BLaER1 treated with 17β-estradiol and CSF1 and Interleukin-3, amounts not matched to agents 10 nM and 100 nM (cell line): ENCODE measurements around the gene ZC3H7A.
A peak's percentile ranks its signal among the peaks of the same experiment; 100 is the strongest.
"Not testable (repeated sequence)": the region's sequence is repeated elsewhere in the genome, so short reads cannot be mapped to it uniquely, and the experiment has no call there.

Experiments used
- H3K27ac ChIP-seq, 11 experiments: shearing (Covaris generic); formaldehyde crosslinking; 2 replicates each; pipeline ENCODE4 v1.8.1; 2022
- H3K27me3 ChIP-seq, 11 experiments: shearing (Covaris generic); formaldehyde crosslinking; 2 replicates each; pipeline ENCODE4 v1.8.1; 2022
- H3K36me3 ChIP-seq, 11 experiments: shearing (Covaris generic); formaldehyde crosslinking; 2 replicates each; pipeline ENCODE4 v1.8.1; 2022
- H3K4me1 ChIP-seq, 10 experiments: shearing (Covaris generic); formaldehyde crosslinking; 2 replicates each; pipeline ENCODE4 v1.8.1; 2022
- H3K4me2 ChIP-seq, 11 experiments: shearing (Covaris generic); formaldehyde crosslinking; 2 replicates each; pipeline ENCODE4 v1.8.1; 2022
- H3K4me3 ChIP-seq, 10 experiments: shearing (Covaris generic); formaldehyde crosslinking; 2 replicates each; pipeline ENCODE4 v1.8.1; 2022
- H3K9ac ChIP-seq, 11 experiments: shearing (Covaris generic); formaldehyde crosslinking; 2 replicates each; pipeline ENCODE4 v1.8.1; 2022
- H3K9me3 ChIP-seq, 11 experiments: shearing (Covaris generic); formaldehyde crosslinking; replicated peaks in 1 of 11; 2 replicates each; pipeline ENCODE4 v1.8.1; 2022
- H4K20me1 ChIP-seq, 11 experiments: shearing (Covaris generic); formaldehyde crosslinking; 2 replicates each; pipeline ENCODE4 v1.8.1; 2022
- Cebpa-rat ChIP-seq, 11 experiments: shearing (Covaris generic); IDR thresholded peaks; 2 replicates each; pipeline ENCODE4 v1.8.1; 2022

The ZC3H7A gene

DNA sequence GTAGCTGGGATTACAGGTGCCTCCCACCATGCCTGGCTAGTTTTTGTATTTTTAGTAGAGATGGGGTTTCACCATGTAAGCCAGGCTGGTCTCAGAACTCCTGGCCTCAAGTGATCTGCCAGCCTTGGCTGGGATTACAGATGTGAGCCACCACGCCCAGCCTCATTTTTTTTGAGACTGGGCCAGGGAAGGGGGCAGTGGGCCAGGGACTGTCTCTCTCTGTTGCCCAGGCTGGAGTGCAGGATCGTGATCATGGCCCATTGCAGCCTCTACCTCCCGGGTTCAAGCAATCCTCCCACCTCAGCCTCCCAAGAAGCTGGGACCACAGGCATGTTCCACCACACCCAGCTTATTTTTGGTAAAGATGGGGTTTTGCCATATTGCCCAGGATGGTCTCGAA is 38.3 kb upstream of the ZC3H7A start:
- Histone ChIP-seq H3K9ac (no peak overlapping the region), H4K20me1 (peaks cover 8 to 68% (median 57%) of the 10 kb centered on the region in 11 experiments; a peak in 21 of 22 replicates), H3K9me3 (no peaks in the 10 kb centered on the region), H3K27ac (peak overlapping the region in 4 of 11 experiments; percentile 3 to 41 (median 37); a peak in 2 of 22 replicates), H3K4me1 (peaks cover 0 to 9% (median 0%) of the 10 kb centered on the region in 10 experiments; a peak in 3 of 20 replicates), H3K4me2 (no peak overlapping the region), H3K36me3 (peaks cover 45 to 57% (median 51%) of the 10 kb centered on the region in 11 experiments), H3K4me3 (no peak overlapping the region), H3K27me3 (no peaks in the 10 kb centered on the region)
- TF ChIP-seq Cebpa-rat (IDR thresholded peaks at IDR 0.05): no peak

DNA sequence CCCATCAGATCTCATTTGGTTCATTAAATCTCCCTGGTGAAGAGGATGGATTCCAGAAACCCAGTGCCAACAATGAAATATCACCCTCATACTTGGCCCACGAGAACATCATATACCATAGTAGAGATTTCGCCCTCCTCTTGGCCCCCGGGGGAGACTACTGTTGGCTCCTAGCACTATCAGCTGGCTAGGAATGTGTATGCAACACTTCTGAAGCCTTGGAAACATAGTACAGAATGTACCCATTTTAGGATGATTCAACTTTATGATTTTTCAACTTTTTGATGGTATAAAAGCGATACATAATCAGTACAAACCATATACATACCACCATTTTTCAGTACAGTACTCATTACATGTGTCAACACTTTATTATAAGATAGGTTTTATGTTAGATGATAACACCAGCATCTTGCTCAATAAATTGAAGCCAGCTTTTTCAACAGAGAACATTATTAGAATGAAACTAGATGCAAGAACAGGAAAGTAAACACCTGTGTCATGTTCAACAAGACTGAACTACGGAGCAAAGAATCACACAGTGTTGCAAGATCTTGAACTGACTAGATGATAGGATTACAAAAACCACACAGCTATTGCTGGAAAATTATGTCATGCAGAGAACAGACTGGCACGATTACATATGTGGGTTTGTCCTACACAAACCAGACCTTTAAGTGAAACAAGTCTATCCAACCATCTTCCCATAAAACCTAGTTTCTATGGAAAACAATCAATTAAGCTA is 37.1 kb upstream of the ZC3H7A start:
- H3K9ac ChIP-seq: no peak overlapping the region
- H3K27me3 ChIP-seq: no peaks in the 10 kb centered on the region
- no peak overlapping the region for H3K4me2 ChIP-seq
- peaks cover 33 to 45% (median 40%) of the 10 kb centered on the region in 11 experiments for H3K36me3 ChIP-seq
- peak overlapping the region in 3 of 11 experiments; percentile 35 to 41 (median 39); a peak in 2 of 22 replicates for H3K27ac ChIP-seq
- H3K9me3 ChIP-seq: no peaks in the 10 kb centered on the region
- peaks cover 5 to 56% (median 45%) of the 10 kb centered on the region in 11 experiments; a peak in 19 of 22 replicates for H4K20me1 ChIP-seq
- no peak for TF ChIP-seq Cebpa-rat (IDR thresholded peaks at IDR 0.05)
- no peak overlapping the region for H3K4me3 ChIP-seq
- H3K4me1 ChIP-seq: peaks cover 0 to 9% (median 0%) of the 10 kb centered on the region in 10 experiments; a peak in 3 of 20 replicates

DNA sequence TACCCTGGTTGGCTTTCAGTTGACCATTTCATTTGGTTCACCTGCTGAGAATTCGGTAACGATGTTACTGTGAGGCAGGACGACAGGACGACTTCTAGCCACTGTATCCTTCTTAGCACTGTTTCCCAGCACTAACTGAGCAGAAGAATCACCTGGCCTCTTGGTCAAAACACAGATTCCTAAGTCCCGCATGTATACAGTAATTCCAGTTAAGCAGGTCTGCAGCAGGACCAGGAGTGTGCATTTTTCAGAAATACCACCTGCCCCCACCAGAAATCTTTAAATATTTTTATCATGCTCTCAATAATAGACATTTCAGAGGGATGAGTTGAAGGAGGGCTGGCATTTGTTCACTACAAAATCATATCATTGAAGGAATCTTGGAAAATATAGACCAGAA is 31.6 kb upstream of the ZC3H7A start:
- Histone ChIP-seq H3K4me3 (no peak overlapping the region), H3K36me3 (no peaks in the 10 kb centered on the region), H3K27me3 (no peaks in the 10 kb centered on the region), H3K4me2 (no peak overlapping the region), H3K9ac (no peak overlapping the region), H3K9me3 (no peaks in the 10 kb centered on the region), H3K4me1 (peaks cover 0 to 15% (median 6%) of the 10 kb centered on the region in 10 experiments; a peak in 9 of 20 replicates), H4K20me1 (peaks cover 0 to 3% (median 0%) of the 10 kb centered on the region in 11 experiments; a peak in 1 of 22 replicates), H3K27ac (no peak overlapping the region)
- no peak for TF ChIP-seq Cebpa-rat (IDR thresholded peaks at IDR 0.05)

DNA sequence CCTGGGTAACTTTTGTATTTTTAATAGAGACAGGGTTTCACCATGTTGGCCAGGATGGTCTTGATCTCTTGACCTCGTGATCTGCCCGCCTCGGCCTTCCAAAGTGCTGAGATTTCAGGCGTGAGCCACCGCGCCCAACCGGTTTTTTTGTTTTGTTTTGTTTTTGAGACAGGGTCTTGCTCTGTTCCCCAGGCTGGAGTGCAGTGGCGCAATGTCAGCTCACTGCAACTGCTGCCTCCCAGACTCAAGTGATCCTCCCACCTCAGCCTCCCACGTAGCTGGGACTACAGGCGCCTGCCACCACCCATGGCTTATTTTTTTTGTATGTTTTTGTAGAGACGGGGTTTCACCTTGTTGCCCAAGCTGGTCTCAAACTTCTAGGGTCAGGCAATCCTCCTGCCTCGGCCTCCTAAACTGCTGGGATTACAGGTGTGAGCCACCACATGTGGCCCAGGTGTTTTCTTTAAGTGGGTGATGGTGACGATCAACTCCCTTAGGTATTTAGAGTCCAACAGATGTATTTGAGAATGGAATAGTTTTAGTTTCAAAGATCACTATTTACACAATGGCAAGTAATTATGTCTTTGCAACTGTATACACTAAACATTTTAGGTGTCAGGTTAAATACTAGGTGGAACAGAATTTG is 28.6 kb upstream of the ZC3H7A start:
- not testable (repeated sequence) for H4K20me1 ChIP-seq, H3K9me3 ChIP-seq, H3K36me3 ChIP-seq, H3K27me3 ChIP-seq, H3K9ac ChIP-seq, H3K4me2 ChIP-seq, H3K4me3 ChIP-seq
- peaks cover 0 to 34% (median 6%) of the 10 kb centered on the region in 10 experiments; a peak in 9 of 20 replicates for H3K4me1 ChIP-seq
- peak overlapping the region in 1 of 11 experiments; percentile 26; a peak in 1 of 22 replicates for H3K27ac ChIP-seq

DNA sequence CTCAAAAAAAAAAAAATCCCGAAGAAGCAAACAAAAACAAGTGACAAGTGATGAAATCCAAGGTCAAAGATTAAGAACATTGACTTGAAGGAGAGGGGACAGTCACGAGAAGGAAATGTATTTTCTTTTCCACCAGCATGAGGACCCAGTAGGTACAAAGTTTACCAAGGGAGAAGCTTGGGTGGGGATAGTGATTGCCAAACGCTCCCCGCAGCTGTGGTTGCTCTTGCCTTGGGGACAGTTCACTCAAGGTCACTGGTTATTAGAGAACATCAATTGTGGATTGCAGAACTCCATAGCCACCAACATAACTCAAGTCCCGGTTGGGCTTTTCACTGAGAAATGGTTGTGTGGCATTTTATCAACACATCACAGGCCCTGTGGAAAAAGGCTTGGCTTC is 27.3 kb upstream of the ZC3H7A start:
- H3K36me3 ChIP-seq: no peaks in the 10 kb centered on the region
- peak overlapping the region in 1 of 11 experiments; percentile 14; a peak in 1 of 22 replicates for H3K9ac ChIP-seq
- H3K4me1 ChIP-seq: peaks cover 0 to 46% (median 6%) of the 10 kb centered on the region in 10 experiments; a peak in 9 of 20 replicates
- H3K27ac ChIP-seq: peak overlapping the region in 6 of 11 experiments; percentile 18 to 65 (median 34); a peak in 9 of 22 replicates
- peak in 5 of 11 experiments; percentile 33 to 69 (median 46); a peak in 8 of 22 replicates for TF ChIP-seq Cebpa-rat (IDR thresholded peaks at IDR 0.05)
- no peak overlapping the region for H3K4me3 ChIP-seq
- no peaks in the 10 kb centered on the region for H3K27me3 ChIP-seq
- no peaks in the 10 kb centered on the region for H3K9me3 ChIP-seq
- no peaks in the 10 kb centered on the region for H4K20me1 ChIP-seq
- H3K4me2 ChIP-seq: peak overlapping the region in 5 of 11 experiments; percentile 5 to 63 (median 37); a peak in 10 of 22 replicates

DNA sequence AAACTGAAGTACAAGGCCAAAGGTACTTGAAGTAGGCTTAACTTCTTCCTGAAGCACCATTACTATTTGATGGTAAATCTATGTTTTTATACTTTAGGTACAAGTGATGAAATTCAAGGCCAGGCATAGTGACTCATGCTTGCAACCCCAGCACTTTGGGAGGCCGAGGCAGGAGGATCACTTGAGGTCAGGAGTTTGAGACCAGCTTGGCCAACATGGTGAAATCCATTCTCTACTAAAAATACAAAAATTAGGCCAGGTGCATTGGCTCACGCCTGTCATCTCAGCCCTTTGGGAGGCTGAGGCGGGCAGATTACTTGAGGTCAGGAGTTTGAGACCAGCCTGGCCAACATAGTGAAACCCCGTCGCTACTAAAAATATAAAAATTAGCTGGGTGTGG is 26.6 kb upstream of the ZC3H7A start:
- Histone ChIP-seq H3K4me2 (peak overlapping the region in 5 of 11 experiments; percentile 5 to 63 (median 37); a peak in 6 of 22 replicates), H3K4me1 (peaks cover 0 to 48% (median 6%) of the 10 kb centered on the region in 10 experiments; a peak in 9 of 20 replicates), H3K27ac (peak overlapping the region in 5 of 11 experiments; percentile 18 to 65 (median 43); a peak in 8 of 22 replicates)
- H3K9ac ChIP-seq, H3K9me3 ChIP-seq, H3K4me3 ChIP-seq, H3K27me3 ChIP-seq, H3K36me3 ChIP-seq, H4K20me1 ChIP-seq: not testable (repeated sequence)

DNA sequence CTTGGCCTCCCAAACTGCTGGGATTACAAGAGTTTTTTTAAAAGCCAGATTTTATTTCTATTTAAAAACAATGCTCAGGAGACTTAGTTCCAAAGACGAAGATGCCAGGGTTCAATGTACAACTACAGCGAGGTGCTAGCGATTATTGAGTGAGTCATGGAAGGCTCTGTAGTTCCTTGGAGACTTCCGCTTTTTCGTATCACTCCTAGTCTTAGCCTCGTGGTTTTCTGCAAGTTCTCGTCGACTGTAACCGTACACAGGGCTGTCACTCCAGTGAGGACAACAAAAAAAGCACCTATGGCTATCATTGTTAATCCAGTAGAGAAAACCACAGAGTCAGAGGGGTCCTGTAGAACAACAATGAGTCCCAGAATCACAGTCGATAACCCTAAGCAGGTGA is 22.7 kb upstream of the ZC3H7A start:
- Histone ChIP-seq H3K4me3 (no peak overlapping the region), H3K4me2 (peak overlapping the region in 3 of 11 experiments; percentile 7 to 36 (median 21); a peak in 2 of 22 replicates), H3K9me3 (no peaks in the 10 kb centered on the region), H3K27me3 (no peaks in the 10 kb centered on the region), H3K36me3 (no peaks in the 10 kb centered on the region), H4K20me1 (no peaks in the 10 kb centered on the region), H3K27ac (no peak overlapping the region), H3K9ac (no peak overlapping the region), H3K4me1 (peaks cover 0 to 53% (median 11%) of the 10 kb centered on the region in 10 experiments; a peak in 12 of 20 replicates)
- TF ChIP-seq Cebpa-rat (IDR thresholded peaks at IDR 0.05): no peak

DNA sequence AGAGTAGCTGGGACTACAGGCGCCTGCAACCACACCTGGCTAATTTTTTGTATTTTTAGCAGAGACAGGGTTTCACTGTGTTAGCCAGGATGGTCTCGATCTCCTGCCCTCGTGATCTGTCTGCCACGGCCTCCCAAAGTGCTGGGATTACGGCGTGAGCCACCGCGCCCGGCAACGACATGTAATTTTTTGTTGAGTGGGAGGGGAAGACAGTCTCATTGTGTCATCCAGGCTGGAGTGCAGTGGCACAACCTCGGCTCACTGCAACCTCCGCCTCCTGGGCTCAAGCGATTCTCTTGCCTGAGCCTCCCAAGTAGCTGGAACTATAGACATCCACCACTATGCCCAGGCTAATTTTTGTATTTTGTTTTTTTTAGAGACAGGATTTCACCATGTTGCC is 21.9 kb upstream of the ZC3H7A start:
- not testable (repeated sequence) for H3K9me3 ChIP-seq, H3K27me3 ChIP-seq, H3K36me3 ChIP-seq, H3K27ac ChIP-seq, H3K9ac ChIP-seq, H3K4me3 ChIP-seq, H4K20me1 ChIP-seq, H3K4me2 ChIP-seq
- peaks cover 0 to 53% (median 14%) of the 10 kb centered on the region in 10 experiments; a peak in 12 of 20 replicates for H3K4me1 ChIP-seq

DNA sequence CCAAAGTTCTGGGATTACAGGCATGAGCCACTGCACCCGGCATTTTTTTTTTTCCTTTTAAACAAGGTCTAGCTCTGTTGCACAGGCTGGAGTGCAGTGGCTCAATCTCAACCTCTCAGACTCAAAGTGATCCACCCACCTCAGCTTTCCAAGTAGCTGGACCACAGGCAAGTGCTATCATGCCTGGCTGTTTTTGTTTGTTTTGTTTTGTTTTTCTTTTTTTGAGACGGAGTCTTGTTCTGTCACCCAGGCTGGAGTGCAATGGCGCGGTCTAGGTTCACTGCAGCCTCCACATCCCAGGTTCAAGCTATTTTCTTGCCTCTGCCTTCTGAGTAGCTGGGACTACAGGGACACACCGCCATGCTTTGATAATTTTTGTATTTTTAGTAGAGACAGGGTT is 19.1 kb upstream of the ZC3H7A start:
- TF ChIP-seq Cebpa-rat (IDR thresholded peaks at IDR 0.05): no peak
- H3K9me3 ChIP-seq: no peaks in the 10 kb centered on the region
- H3K4me3 ChIP-seq: no peak overlapping the region
- 0 out of 22 replicates have a peak overlapping the region, but pooled peaks of 1 of the 11 experiments have one; percentile 1 for H3K27ac ChIP-seq
- H4K20me1 ChIP-seq: no peaks in the 10 kb centered on the region
- no peak overlapping the region for H3K4me2 ChIP-seq
- no peak overlapping the region for H3K9ac ChIP-seq
- H3K27me3 ChIP-seq: no peaks in the 10 kb centered on the region
- H3K36me3 ChIP-seq: no peaks in the 10 kb centered on the region
- peaks cover 5 to 39% (median 20%) of the 10 kb centered on the region in 10 experiments; a peak in 18 of 20 replicates for H3K4me1 ChIP-seq
